Neuronal stem cell (in vitro differentiated cells): Measurements from ENCODE around the gene NTSR1.

Source experiments
- DNase-seq: peaks from one replicate; pipeline ENCODE4 v3.0.0-alpha.2; 2013; ENCODE audit warnings: low spot score
- H2AFZ ChIP-seq: one replicate; pipeline ENCODE4 v1.6.1; 2013; ENCODE audit warnings: mild to moderate bottlenecking, low read length, inconsistent platforms
- H2AK5ac ChIP-seq: 2 replicates; pipeline ENCODE4 v1.6.1; 2013; ENCODE audit warnings: low read depth, mild to moderate bottlenecking, inconsistent platforms, low read length, moderate library complexity, mixed read lengths
- H2BK120ac ChIP-seq: 2 replicates; pipeline ENCODE4 v1.6.1; 2013; ENCODE audit warnings: low read depth, mild to moderate bottlenecking, inconsistent platforms, low read length, moderate library complexity, mixed read lengths
- H2BK12ac ChIP-seq: one replicate; pipeline ENCODE4 v1.6.1; 2013; ENCODE audit warnings: low read length, inconsistent platforms
- H2BK15ac ChIP-seq: 2 replicates; pipeline ENCODE4 v1.6.1; 2013; ENCODE audit warnings: mild to moderate bottlenecking, low read length, inconsistent platforms, mixed read lengths
- H2BK5ac ChIP-seq: one replicate; pipeline ENCODE4 v1.6.1; 2013; ENCODE audit warnings: inconsistent platforms, mild to moderate bottlenecking, low read length, moderate library complexity
- H3K14ac ChIP-seq: one replicate; pipeline ENCODE4 v1.6.1; 2013; ENCODE audit warnings: low read length, inconsistent platforms
- H3K18ac ChIP-seq: 2 replicates; pipeline ENCODE4 v1.6.1; 2013; ENCODE audit warnings: low read length, inconsistent platforms
- H3K23ac ChIP-seq: 2 replicates; pipeline ENCODE4 v1.6.1; 2013; ENCODE audit warnings: low read depth, mild to moderate bottlenecking, mixed read lengths, low read length, inconsistent platforms; ENCODE audit not compliant: poor library complexity
- H3K27ac ChIP-seq: replicated peaks from 3 replicates; pipeline ENCODE4 v1.5.1; 2013; ENCODE audit warnings: low read length, inconsistent platforms
- H3K27me3 ChIP-seq, 3 experiments: 2 replicates each; pipeline ENCODE4 v1.6.1; 2013; ENCODE audit warnings: low read length in 3 of 3, mild to moderate bottlenecking in 2 of 3, inconsistent platforms in 1 of 3, low read depth in 1 of 3, mixed read lengths in 1 of 3, moderate library complexity in 1 of 3; ENCODE audit not compliant: control insufficient read depth in 3 of 3, insufficient read depth in 3 of 3
- H3K36me3 ChIP-seq, 2 donors: replicated peaks in 1 of 2; 2 replicates each; pipeline ENCODE4 v1.6.1; 2013; ENCODE audit warnings: low read length in 2 of 2; ENCODE audit not compliant: control insufficient read depth in 2 of 2, insufficient read depth in 2 of 2
- H3K4ac ChIP-seq: 2 replicates; pipeline ENCODE4 v1.6.1; 2013; ENCODE audit warnings: inconsistent platforms, mild to moderate bottlenecking, low read length, moderate library complexity
- H3K4me1 ChIP-seq, 2 donors: 1 replicate in 1 of 2; 2 replicates in 1 of 2; pipeline ENCODE4 v1.6.1; 2013; ENCODE audit warnings: low read length in 2 of 2, low read depth in 1 of 2; ENCODE audit not compliant: control insufficient read depth in 2 of 2, insufficient read depth in 1 of 2
- H3K4me2 ChIP-seq: one replicate; pipeline ENCODE4 v1.6.1; 2013; ENCODE audit warnings: mild to moderate bottlenecking, low read length, inconsistent platforms; ENCODE audit not compliant: insufficient read depth, poor library complexity, severe bottlenecking
- H3K4me3 ChIP-seq, 2 donors: 2 replicates each; pipeline ENCODE4 v1.5.1; 2013; ENCODE audit warnings: low read length in 2 of 2, mild to moderate bottlenecking in 2 of 2, inconsistent platforms in 1 of 2, moderate library complexity in 1 of 2
- H3K79me1 ChIP-seq: one replicate; pipeline ENCODE4 v1.6.1; 2013; ENCODE audit warnings: low read depth, mild to moderate bottlenecking, inconsistent platforms, low read length, moderate library complexity
- H3K9ac ChIP-seq: one replicate; pipeline ENCODE4 v1.6.1; 2013; ENCODE audit warnings: mild to moderate bottlenecking, low read depth, low read length, inconsistent platforms; ENCODE audit not compliant: poor library complexity
- H3K9me3 ChIP-seq, 2 donors: replicated peaks in 1 of 2; 2 replicates each; pipeline versions ENCODE3 to v1.6.1; 2013; ENCODE audit warnings: low read length in 2 of 2, mild to moderate bottlenecking in 2 of 2, inconsistent platforms in 1 of 2, low read depth in 1 of 2, mixed read lengths in 1 of 2, moderate library complexity in 1 of 2; ENCODE audit not compliant: control insufficient read depth in 2 of 2, insufficient read depth in 1 of 2
- H4K8ac ChIP-seq: one replicate; pipeline ENCODE4 v1.6.1; 2013; ENCODE audit warnings: low read depth, mild to moderate bottlenecking, inconsistent platforms, low read length, moderate library complexity
- H4K91ac ChIP-seq: one replicate; pipeline ENCODE4 v1.6.1; 2013; ENCODE audit warnings: low read length, low read depth, mild to moderate bottlenecking, inconsistent platforms; ENCODE audit not compliant: poor library complexity
- WGBS, 2 donors: extraction: QIAGEN DNeasy Blood & Tissue Kit; methylation state at CpG; one replicate each; pipeline ENCODE4 v1.1.7; 2013; ENCODE audit warnings: missing lambda C conversion rate in 2 of 2, mixed read lengths in 1 of 2; ENCODE audit not compliant: insufficient read length in 2 of 2, insufficient replicate concordance in 1 of 2; ENCODE audit errors: extremely low coverage in 2 of 2; 5-methylcytosine and 5-hydroxymethylcytosine counted together

Gene NTSR1

GRCh38 chr20:62734881-62735280 lies 26.2 kb downstream of the NTSR1 start:
- Histone ChIP-seq H2BK15ac (peak overlapping the region; percentile 65), H3K27me3 (peaks cover 0 to 44% (median 2%) of the 10 kb centered on the region in 3 experiments), H2BK5ac (no peak overlapping the region), H4K91ac (no peak overlapping the region), H2AFZ (no peak overlapping the region), H3K23ac (peak overlapping the region; percentile 28), H3K79me1 (no peaks in the 10 kb centered on the region), H2BK12ac (no peak overlapping the region), H4K8ac (no peak overlapping the region), H3K4ac (no peak overlapping the region), H3K4me1 (peaks cover 2 to 4% of the 10 kb centered on the region in 2 donors), H3K27ac (no peak overlapping the region), H2BK120ac (peak overlapping the region; percentile 26), H3K4me2 (no peak overlapping the region), H2AK5ac (peak overlapping the region; percentile 87), H3K18ac (peak overlapping the region; percentile 66), H3K9me3 (no peaks in the 10 kb centered on the region), H3K14ac (peak overlapping the region; percentile 90), H3K4me3 (no peak overlapping the region), H3K9ac (no peak overlapping the region), H3K36me3 (no peaks in the 10 kb centered on the region)
- no CpG with 5 or more reads among the region's 15 CpGs for WGBS, 2 donors
- no peak for DNase-seq

GRCh38 chr20:62735331-62735821 lies 26.7 kb downstream of the NTSR1 start:
- H3K27ac ChIP-seq: no peak overlapping the region
- H3K4me3 ChIP-seq: no peak overlapping the region
- H3K36me3 ChIP-seq: no peaks in the 10 kb centered on the region
- WGBS, 2 donors: no CpG with 5 or more reads among the region's 19 CpGs
- H3K14ac ChIP-seq: peak overlapping the region; percentile 90
- H3K9ac ChIP-seq: no peak overlapping the region
- no peak overlapping the region for H2BK12ac ChIP-seq
- no peak overlapping the region for H2BK5ac ChIP-seq
- H2BK120ac ChIP-seq: peak overlapping the region; percentile 26
- H2AK5ac ChIP-seq: peak overlapping the region; percentile 87
- no peak for DNase-seq
- H3K27me3 ChIP-seq: peaks cover 0 to 40% (median 2%) of the 10 kb centered on the region in 3 experiments
- peak overlapping the region; percentile 96 for H3K23ac ChIP-seq
- no peaks in the 10 kb centered on the region for H3K9me3 ChIP-seq
- H3K4me1 ChIP-seq: peaks cover 4 to 6% of the 10 kb centered on the region in 2 donors
- H4K91ac ChIP-seq: no peak overlapping the region
- H4K8ac ChIP-seq: no peak overlapping the region
- H3K79me1 ChIP-seq: no peaks in the 10 kb centered on the region
- no peak overlapping the region for H3K4ac ChIP-seq
- H3K18ac ChIP-seq: peak overlapping the region; percentile 66
- peak overlapping the region; percentile 65 for H2BK15ac ChIP-seq
- no peak overlapping the region for H2AFZ ChIP-seq
- H3K4me2 ChIP-seq: no peak overlapping the region

GRCh38 chr20:62736026-62736406 lies 27.4 kb downstream of the NTSR1 start:
- no peak overlapping the region for H2AFZ ChIP-seq
- H3K14ac ChIP-seq: no peak overlapping the region
- no peak overlapping the region for H3K27ac ChIP-seq
- H2BK5ac ChIP-seq: peak overlapping the region; percentile 48
- H3K4me1 ChIP-seq: peaks cover 8 to 11% of the 10 kb centered on the region in 2 donors
- no peak overlapping the region for H2AK5ac ChIP-seq
- no peaks in the 10 kb centered on the region for H3K9me3 ChIP-seq
- no peak overlapping the region for H3K9ac ChIP-seq
- H2BK12ac ChIP-seq: no peak overlapping the region
- H3K36me3 ChIP-seq: no peaks in the 10 kb centered on the region
- no peak overlapping the region for H4K91ac ChIP-seq
- no CpG with 5 or more reads among the region's 8 CpGs for WGBS, 2 donors
- H3K18ac ChIP-seq: no peak overlapping the region
- H3K79me1 ChIP-seq: no peaks in the 10 kb centered on the region
- no peak overlapping the region for H3K4me2 ChIP-seq
- H3K4ac ChIP-seq: no peak overlapping the region
- H2BK15ac ChIP-seq: peak overlapping the region; percentile 35
- no peak for DNase-seq
- peaks cover 0 to 39% (median 2%) of the 10 kb centered on the region in 3 experiments for H3K27me3 ChIP-seq
- H3K4me3 ChIP-seq: no peak overlapping the region
- H3K23ac ChIP-seq: no peak overlapping the region
- no peak overlapping the region for H4K8ac ChIP-seq
- H2BK120ac ChIP-seq: no peak overlapping the region

- H3K79me1 ChIP-seq: no peaks in the 10 kb centered on the region
These were observed 27.9 kb downstream of the NTSR1 start for GRCh38 chr20:62736407-62737071.

More at GRCh38 chr20:62736407-62737071, 27.9 kb downstream of the NTSR1 start:
- H3K9ac ChIP-seq: peak overlapping the region; percentile 35
- no peak overlapping the region for H3K14ac ChIP-seq
- no peak overlapping the region for H4K91ac ChIP-seq
- H4K8ac ChIP-seq: no peak overlapping the region
- no peak overlapping the region for H2AK5ac ChIP-seq
- no peak overlapping the region for H3K4me2 ChIP-seq
- no CpG with 5 or more reads among the region's 14 CpGs for WGBS, 2 donors
- H3K4me3 ChIP-seq: no peak overlapping the region
- peaks cover 11 to 13% of the 10 kb centered on the region in 2 donors for H3K4me1 ChIP-seq
- H2BK5ac ChIP-seq: peak overlapping the region; percentile 48
- no peak overlapping the region for H2BK12ac ChIP-seq
- H3K4ac ChIP-seq: no peak overlapping the region
- no peak overlapping the region for H3K23ac ChIP-seq
- H3K27me3 ChIP-seq: peaks cover 0 to 39% (median 2%) of the 10 kb centered on the region in 3 experiments
- H2BK120ac ChIP-seq: no peak overlapping the region
- no peak overlapping the region for H2AFZ ChIP-seq
- no peaks in the 10 kb centered on the region for H3K36me3 ChIP-seq
- no peak overlapping the region for H3K18ac ChIP-seq
- H2BK15ac ChIP-seq: peak overlapping the region; percentile 35
- no peaks in the 10 kb centered on the region for H3K9me3 ChIP-seq
- no peak overlapping the region for H3K27ac ChIP-seq
- no peak for DNase-seq
